Measurements from ENCODE around the gene MAP3K7. TPM values are rescaled to one million over a fixed set of nuclear protein-coding genes. Genes with fewer than 3 reads are reported as not detected.

MAP3K7 gene
- total RNA-seq, 2 donors from 2014 or later, result 17.1 to 17.5 TPM

DNA sequence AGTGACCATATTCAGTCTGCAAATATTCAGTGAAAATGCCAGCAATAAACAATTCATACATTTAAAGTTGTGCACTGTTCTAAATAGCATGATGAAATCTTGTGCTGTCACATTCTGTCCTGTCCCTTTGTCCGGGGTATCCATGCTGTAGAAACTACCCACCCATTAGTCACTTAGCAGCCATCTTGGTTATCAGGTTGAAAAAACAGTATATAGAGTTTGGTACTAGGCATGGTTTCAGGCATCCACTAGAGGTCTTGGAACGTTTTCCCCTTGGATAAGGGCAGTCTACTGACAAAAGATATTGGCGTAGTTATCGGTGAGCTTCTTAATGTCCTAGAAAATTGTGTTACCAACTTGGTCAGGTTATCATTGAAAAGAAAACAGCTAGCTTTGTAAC lies 12.3 kb upstream of the MAP3K7 start:
- Histone ChIP-seq H3K27me3 (no peaks in the 10 kb centered on the region), H3K4me1 (no peaks in the 10 kb centered on the region), H3K36me3 (no peaks in the 10 kb centered on the region), H3K9me3 (no peaks in the 10 kb centered on the region), H3K4me3 (no peak overlapping the region), H3K27ac (no peak overlapping the region)
- DNase-seq (ENCODE audit: low spot score), result no peak
- TF ChIP-seq, protein P1, sequence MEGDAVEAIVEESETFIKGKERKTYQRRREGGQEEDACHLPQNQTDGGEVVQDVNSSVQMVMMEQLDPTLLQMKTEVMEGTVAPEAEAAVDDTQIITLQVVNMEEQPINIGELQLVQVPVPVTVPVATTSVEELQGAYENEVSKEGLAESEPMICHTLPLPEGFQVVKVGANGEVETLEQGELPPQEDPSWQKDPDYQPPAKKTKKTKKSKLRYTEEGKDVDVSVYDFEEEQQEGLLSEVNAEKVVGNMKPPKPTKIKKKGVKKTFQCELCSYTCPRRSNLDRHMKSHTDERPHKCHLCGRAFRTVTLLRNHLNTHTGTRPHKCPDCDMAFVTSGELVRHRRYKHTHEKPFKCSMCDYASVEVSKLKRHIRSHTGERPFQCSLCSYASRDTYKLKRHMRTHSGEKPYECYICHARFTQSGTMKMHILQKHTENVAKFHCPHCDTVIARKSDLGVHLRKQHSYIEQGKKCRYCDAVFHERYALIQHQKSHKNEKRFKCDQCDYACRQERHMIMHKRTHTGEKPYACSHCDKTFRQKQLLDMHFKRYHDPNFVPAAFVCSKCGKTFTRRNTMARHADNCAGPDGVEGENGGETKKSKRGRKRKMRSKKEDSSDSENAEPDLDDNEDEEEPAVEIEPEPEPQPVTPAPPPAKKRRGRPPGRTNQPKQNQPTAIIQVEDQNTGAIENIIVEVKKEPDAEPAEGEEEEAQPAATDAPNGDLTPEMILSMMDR (IDR thresholded peaks at IDR 0.05), result no peak

DNA sequence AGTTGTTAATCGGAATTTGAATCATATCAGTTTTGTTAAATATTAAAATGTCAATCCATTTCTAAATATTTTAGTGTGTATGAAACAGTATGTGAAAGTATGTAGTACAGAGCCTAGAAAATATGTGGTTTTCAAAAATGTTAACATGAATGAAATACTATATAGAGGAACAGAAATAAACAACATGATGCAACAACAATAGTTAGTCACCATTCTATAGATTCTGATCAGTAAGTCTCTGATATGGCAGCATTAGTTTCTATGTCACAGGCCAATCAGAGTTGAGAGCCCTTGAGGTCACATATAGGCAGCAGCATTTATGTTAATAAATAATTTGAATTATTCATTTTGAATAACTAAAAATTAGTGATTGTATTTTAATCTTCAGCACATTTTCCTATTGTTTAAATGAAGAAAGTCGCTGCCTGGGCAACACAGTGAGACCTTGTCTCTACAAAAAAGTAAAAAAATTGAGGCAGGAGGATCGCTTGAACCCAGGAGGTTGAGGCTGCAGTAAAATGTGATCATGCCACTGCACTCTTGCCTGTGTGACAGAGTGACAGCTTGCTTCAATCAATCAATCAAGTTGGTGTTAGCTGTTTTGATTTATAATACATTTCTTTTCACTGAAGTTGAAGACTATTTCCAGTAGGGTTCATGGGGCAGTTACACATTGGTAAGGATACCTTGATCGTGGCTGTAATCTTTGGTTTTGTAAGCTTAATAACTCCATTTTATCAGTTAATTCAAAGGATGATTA lies 11.5 kb upstream of the MAP3K7 start:
- TF ChIP-seq, protein P1 (IDR thresholded peaks at IDR 0.05), result no peak
- DNase-seq (ENCODE audit: low spot score), result no peak
- Histone ChIP-seq H3K36me3 (no peaks in the 10 kb centered on the region), H3K9me3 (no peaks in the 10 kb centered on the region), H3K27ac (no peak overlapping the region), H3K27me3 (no peaks in the 10 kb centered on the region), H3K4me1 (no peaks in the 10 kb centered on the region), H3K4me3 (no peak overlapping the region)

DNA sequence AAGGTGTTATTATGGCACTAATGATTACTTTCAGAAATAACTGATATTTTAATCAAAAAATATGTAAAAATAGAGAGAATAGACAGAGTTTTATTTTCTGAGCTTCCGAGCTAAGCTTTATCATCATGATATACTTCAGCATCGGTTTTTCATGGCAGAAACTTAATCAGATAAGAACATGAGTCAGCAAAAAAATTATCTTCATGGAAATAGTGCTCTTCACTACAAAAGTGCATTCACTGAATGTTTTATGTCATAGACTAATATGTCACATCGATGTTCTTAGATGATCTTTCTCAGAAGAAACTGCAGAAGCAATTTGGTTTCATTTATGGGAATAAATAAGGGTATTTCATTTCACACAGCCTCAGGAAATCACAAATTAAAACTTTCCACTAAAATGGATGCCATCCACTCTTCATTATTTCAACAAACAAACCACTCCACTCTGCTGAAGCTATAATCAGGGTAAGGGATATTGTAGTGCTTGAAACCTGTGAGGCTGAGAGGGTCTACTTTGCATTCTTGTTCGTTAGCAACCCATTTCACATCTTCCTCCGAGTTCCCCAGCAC lies 10.2 kb upstream of the MAP3K7 start:
- Histone ChIP-seq H3K9me3 (no peaks in the 10 kb centered on the region), H3K27me3 (no peaks in the 10 kb centered on the region), H3K4me3 (no peak overlapping the region), H3K27ac (no peak overlapping the region), H3K36me3 (no peaks in the 10 kb centered on the region), H3K4me1 (no peaks in the 10 kb centered on the region)
- no peak for DNase-seq (ENCODE audit: low spot score)
- TF ChIP-seq, protein P1 (IDR thresholded peaks at IDR 0.05), result no peak

DNA sequence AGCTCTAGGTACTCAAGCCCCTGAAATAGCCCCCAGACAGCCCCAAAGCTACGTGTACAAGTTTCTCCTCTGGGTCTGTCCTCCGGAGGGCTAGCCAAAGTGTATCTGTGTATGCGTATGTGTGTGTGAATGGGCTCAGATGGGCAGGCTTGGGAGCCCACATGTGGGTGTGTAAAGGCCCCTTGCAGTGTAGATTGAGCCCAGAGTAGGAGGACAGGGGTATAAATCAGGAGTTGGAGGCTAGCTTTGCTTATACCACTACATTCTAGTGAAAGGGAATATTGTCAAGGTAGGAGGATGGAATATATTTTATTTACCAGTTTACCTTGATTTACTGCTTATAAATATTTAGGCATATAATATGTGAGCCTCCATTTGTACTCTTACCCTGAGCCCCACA lies 9.0 kb upstream of the MAP3K7 start:
- Histone ChIP-seq H3K4me1 (no peaks in the 10 kb centered on the region), H3K27ac (no peak overlapping the region), H3K4me3 (no peak overlapping the region), H3K27me3 (no peaks in the 10 kb centered on the region), H3K36me3 (no peaks in the 10 kb centered on the region), H3K9me3 (no peaks in the 10 kb centered on the region)
- DNase-seq (ENCODE audit: low spot score), result no peak
- TF ChIP-seq, protein P1 (IDR thresholded peaks at IDR 0.05), result no peak

DNA sequence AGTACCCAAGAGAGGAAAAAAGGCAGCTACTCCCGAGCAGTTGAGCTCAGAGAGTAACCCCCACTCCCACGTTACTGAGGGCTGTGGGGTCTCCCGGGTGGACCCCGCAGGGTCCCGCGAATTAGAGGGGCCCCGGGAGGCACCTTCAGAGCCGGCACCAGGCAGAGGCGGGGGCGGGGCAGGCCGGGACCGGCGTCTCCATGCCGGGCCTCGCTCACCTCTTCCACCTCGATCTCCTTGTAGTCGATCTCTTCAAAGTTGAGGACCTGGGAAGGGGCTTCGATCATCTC lies 381 bp downstream of the MAP3K7 start:
- DNase-seq (ENCODE audit: low spot score), result no peak
- Histone ChIP-seq H3K9me3 (no peaks in the 10 kb centered on the region), H3K36me3 (no peaks in the 10 kb centered on the region), H3K27me3 (no peaks in the 10 kb centered on the region), H3K27ac (peak overlapping the region; percentile 91 to 92), H3K4me1 (peaks cover 0 to 33% of the 10 kb centered on the region in 2 donors), H3K4me3 (peak overlapping the region; percentile 91 to 99)
- TF ChIP-seq, protein P1 (IDR thresholded peaks at IDR 0.05), result no peak
